Endothelial cell of umbilical vein (primary cell): Measurements from ENCODE around the gene KCTD18. TPM values are rescaled to one million over a fixed set of nuclear protein-coding genes. Genes with fewer than 3 reads are reported as not detected.

ENCODE experiments used
- BruUV-seq: library from RNA; stranded (reverse); fragments of 400-500 nt; replicated peaks from 2 replicates; lab custom pipeline; 2021; lab: Mats Ljungman, UMichigan
- CTCF ChIA-PET: fragments of 300-600, 350-600 bp; sonication (Branson Sonifier 250); formaldehyde crosslinking; loops from one replicate; lab custom pipeline; 2021; ENCODE audit warnings: antibody characterized with exemption, inconsistent platforms; lab: Charles Lee
- POLR2A ChIA-PET: fragments of 300-600, 350-600 bp; sonication (Branson Sonifier 250); formaldehyde crosslinking; loops from one replicate; lab custom pipeline; 2021; ENCODE audit warnings: antibody characterized with exemption, inconsistent platforms; lab: Charles Lee
- DNase-seq: peaks from one replicate; pipeline ENCODE4 v3.0.0-alpha.2; 2011; ENCODE audit warnings: low read depth, low spot score
- FAIRE-seq: peaks from 2 replicates; lab custom pipeline; 2011; peaks lifted over from hg19 to GRCh38; lab: Jason Lieb, UNC
- H2AFZ ChIP-seq: 2 replicates; pipeline ENCODE4 v1.6.0; 2012; ENCODE audit warnings: low read depth, low read length, control low read depth, inconsistent platforms
- H3K27ac ChIP-seq: 2 replicates; pipeline ENCODE4 v1.5.1; 2011; ENCODE audit warnings: low read depth, mild to moderate bottlenecking, control low read depth, low read length, moderate library complexity; ENCODE audit not compliant: insufficient read depth
- H3K27me3 ChIP-seq, 2 experiments: 2 replicates each; pipeline versions ENCODE4 v1.6.0 to v1.6.1; 2011; ENCODE audit warnings: low read length in 2 of 2, mixed read lengths in 1 of 2; ENCODE audit not compliant: control insufficient read depth in 2 of 2, insufficient read depth in 2 of 2
- H3K36me3 ChIP-seq, 2 experiments: 2 replicates in 1 of 2; 3 replicates in 1 of 2; pipeline ENCODE4 v1.5.1; 2011; ENCODE audit warnings: low read length in 2 of 2, mild to moderate bottlenecking in 1 of 2, moderate library complexity in 1 of 2; ENCODE audit not compliant: control insufficient read depth in 2 of 2, insufficient read depth in 2 of 2; ENCODE audit errors: extremely low read depth in 1 of 2
- H3K4me1 ChIP-seq: 3 replicates; pipeline ENCODE4 v1.5.1; 2011; ENCODE audit warnings: mild to moderate bottlenecking, low read length; ENCODE audit not compliant: control insufficient read depth, insufficient read depth; ENCODE audit errors: extremely low read depth
- H3K4me2 ChIP-seq: 2 replicates; pipeline ENCODE4 v1.6.1; 2011; ENCODE audit warnings: low read length, control low read depth, mixed read lengths; ENCODE audit not compliant: insufficient read depth
- H3K4me3 ChIP-seq, 3 experiments: fragments of 200-600 bp in 1 of 3; sonication (generic), shearing (Covaris generic) in 1 of 3; replicated peaks in 1 of 3; 2 replicates each; pipeline ENCODE4 v1.5.1; 2011 to 2016; ENCODE audit warnings: control low read depth in 3 of 3, low read length in 3 of 3, mild to moderate bottlenecking in 2 of 3, inconsistent platforms in 1 of 3, low read depth in 1 of 3, moderate library complexity in 1 of 3; ENCODE audit not compliant: insufficient read depth in 1 of 3
- H3K79me2 ChIP-seq: 2 replicates; pipeline ENCODE4 v1.6.0; 2012; ENCODE audit warnings: low read length, inconsistent platforms; ENCODE audit not compliant: control insufficient read depth, insufficient read depth
- H3K9ac ChIP-seq: replicated peaks from 2 replicates; pipeline ENCODE3; 2011; ENCODE audit warnings: low read length, control low read depth; ENCODE audit not compliant: insufficient read depth; ENCODE audit errors: extremely low read depth
- H3K9me1 ChIP-seq: replicated peaks from 3 replicates; pipeline ENCODE4 v1.6.0; 2011; ENCODE audit warnings: mild to moderate bottlenecking, low read length; ENCODE audit not compliant: control insufficient read depth, insufficient read depth; ENCODE audit errors: extremely low read depth
- H3K9me3 ChIP-seq: replicated peaks from 2 replicates; pipeline ENCODE4 v1.5.1; 2012; ENCODE audit warnings: low read length, inconsistent platforms; ENCODE audit not compliant: control insufficient read depth, insufficient read depth
- H4K20me1 ChIP-seq: replicated peaks from 2 replicates; pipeline ENCODE3; 2011; ENCODE audit warnings: mild to moderate bottlenecking, low read length; ENCODE audit not compliant: control insufficient read depth, insufficient read depth; ENCODE audit errors: extremely low read depth
- CTCF ChIP-seq, 2 donors: IDR thresholded peaks; 1 replicate in 1 of 2; 2 replicates in 1 of 2; pipeline ENCODE4 v1.5.1; 2011; ENCODE audit warnings: low read length in 2 of 2, mild to moderate bottlenecking in 2 of 2, moderate library complexity in 2 of 2, control low read depth in 1 of 2, inconsistent platforms in 1 of 2, low read depth in 1 of 2; ENCODE audit not compliant: insufficient read depth in 1 of 2; ENCODE audit errors: extremely low read depth in 1 of 2
- EZH2 ChIP-seq: IDR thresholded peaks from 2 replicates; pipeline ENCODE4 v1.6.1; 2012; ENCODE audit warnings: borderline replicate concordance, low read depth, mild to moderate bottlenecking, moderate library complexity, low read length, inconsistent platforms; ENCODE audit not compliant: severe bottlenecking
- FOS ChIP-seq: IDR thresholded peaks from 2 replicates; pipeline ENCODE4 v1.6.1; 2011; ENCODE audit warnings: mild to moderate bottlenecking, low read length, moderate library complexity, borderline replicate concordance; ENCODE audit not compliant: insufficient read depth
- GATA2 ChIP-seq: IDR thresholded peaks from 2 replicates; pipeline ENCODE4 v1.7.0; 2011; ENCODE audit warnings: low read depth, mild to moderate bottlenecking, moderate library complexity, mixed read lengths, low read length; ENCODE audit not compliant: insufficient read length, insufficient read depth
- JUN ChIP-seq: IDR thresholded peaks from 2 replicates; pipeline ENCODE4 v1.6.1; 2011; ENCODE audit warnings: borderline replicate concordance, low read depth; ENCODE audit not compliant: insufficient read length, insufficient read depth
- MAX ChIP-seq: IDR thresholded peaks from 2 replicates; pipeline ENCODE4 v1.6.1; 2011; ENCODE audit not compliant: insufficient read depth, insufficient read length
- MYC ChIP-seq: IDR thresholded peaks from one replicate; pipeline ENCODE4 v1.6.1; 2011; ENCODE audit warnings: mild to moderate bottlenecking, low read depth, low read length
- POLR2A ChIP-seq: IDR thresholded peaks from 2 replicates; pipeline ENCODE4 v1.6.1; 2012; ENCODE audit warnings: low read depth, mild to moderate bottlenecking, control low read depth, low read length
- POLR2AphosphoS5 ChIP-seq: IDR thresholded peaks from 2 replicates; pipeline ENCODE4 v1.6.1; 2012; ENCODE audit warnings: low read depth, mild to moderate bottlenecking, control low read depth, low read length, moderate library complexity; ENCODE audit not compliant: insufficient read depth
- dilution Hi-C: fragments of 300-500 bp; cut with MboI; formaldehyde crosslinking; loops from one replicate; pipeline ENCODE4 v1.15.0; 2019; ENCODE audit warnings: low sequenced_read_pairs; ENCODE audit not compliant: extremely low pct_ligation_motif_present
- intact Hi-C: fragments of 100-400 bp; cut with micrococcal nuclease; formaldehyde crosslinking; loops from one replicate; pipeline ENCODE4 v1.10.0; 2022
- polyA plus RNA-seq, 4 experiments: library from polyadenylated mRNA; depleted of rRNA in 3 of 4; stranded (reverse) in 3 of 4; unstranded in 1 of 4; fragments of >200 nt; gene quantifications; 2 replicates each; pipeline versions ENCODE4 v1.2.1 to v1.2.3, GENCODE V29; 2011 to 2012; ENCODE audit warnings: missing spikeins in 1 of 4
- total RNA-seq: library from RNA; stranded (reverse); gene quantifications from 2 replicates; pipeline ENCODE4 v1.2.3, GENCODE V29; 2021

The KCTD18 gene
- total and polyA plus RNA-seq, 2 donors (not counting 3 experiments of a cell fraction or from before 2014, with no cell fraction given), result 2.6 to 6.6 TPM

- no peak for DNase-seq
These were observed 60.7 kb downstream of the KCTD18 start for GRCh38 chr2:200449149-200449548.

More at GRCh38 chr2:200449149-200449548, 60.7 kb downstream of the KCTD18 start:
- H3K9me1 ChIP-seq, result no peaks in the 10 kb centered on the region
- no peak overlapping the region for H3K27ac ChIP-seq
- no TSS peak for BruUV-seq
- CTCF ChIA-PET, result interaction anchor here (1.1 to 1.8 kb wide), 3 partner anchors 24 to 86 kb away, joined by 3 to 5 read pairs (median 4); no protein-coding TSS in a partner anchor
- intact Hi-C loops, result no loop called here
- no peak overlapping the region for H2AFZ ChIP-seq
- no peaks in the 10 kb centered on the region for H3K27me3 ChIP-seq
- no peak overlapping the region for H3K4me3 ChIP-seq
- TF ChIP-seq POLR2AphosphoS5, result no peak
- TF ChIP-seq GATA2, result no peak
- no peak for TF ChIP-seq MYC
- TF ChIP-seq MAX, result no peak
- no peak for TF ChIP-seq FOS
- TF ChIP-seq CTCF (IDR thresholded peaks at IDR 0.05; ENCODE audit: extremely low read depth in 1 of 2, insufficient read depth in 1 of 2, low read depth in 1 of 2, low read length in 2 of 2), result no peak
- no peak for TF ChIP-seq JUN
- TF ChIP-seq POLR2A, result no peak
- no peak for TF ChIP-seq EZH2
- no peaks in the 10 kb centered on the region for H3K9me3 ChIP-seq
- no peak for FAIRE-seq
- POLR2A ChIA-PET, result no interaction called here
- no peaks in the 10 kb centered on the region for H4K20me1 ChIP-seq
- H3K9ac ChIP-seq, result no peak overlapping the region
- no peaks in the 10 kb centered on the region for H3K36me3 ChIP-seq
- no peaks in the 10 kb centered on the region for H3K4me1 ChIP-seq
- no peak overlapping the region for H3K4me2 ChIP-seq
- no peaks in the 10 kb centered on the region for H3K79me2 ChIP-seq
- dilution Hi-C loops, result no loop called here
